GM19351 (cell line): ENCODE results near the gene EIF4E.
"Not testable (repeated sequence)": the region's sequence is repeated elsewhere in the genome, so short reads cannot be mapped to it uniquely, and the experiment has no call there.

ENCODE experiments used
- ATAC-seq: cut with Tn5 transposase; IDR thresholded peaks from one replicate; pipeline ENCODE4 v1.9.1; 2021; ENCODE audit warnings: mild to moderate bottlenecking, moderate library complexity; ENCODE audit not compliant: unreplicated experiment

Gene EIF4E

DNA sequence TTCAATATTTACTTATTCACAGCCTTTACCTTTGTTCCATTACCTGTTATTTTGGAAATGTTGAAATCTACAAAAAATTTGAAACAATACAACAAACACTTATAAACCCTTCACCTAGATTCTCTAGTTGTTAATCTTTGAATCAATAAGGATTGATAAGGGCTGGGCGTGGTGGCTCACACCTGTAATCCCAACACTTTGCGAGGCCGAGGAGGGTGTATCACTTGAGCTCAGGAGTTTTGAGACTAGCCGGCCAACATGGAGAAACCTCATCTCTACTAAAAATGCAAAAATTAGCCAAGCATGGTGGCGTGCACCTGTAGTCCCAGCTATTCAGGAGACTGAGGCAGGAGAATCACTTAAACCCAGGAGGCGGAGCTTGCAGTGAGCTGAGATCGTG, 5.9 kb upstream of the EIF4E start:
- not testable (repeated sequence) for ATAC-seq

DNA sequence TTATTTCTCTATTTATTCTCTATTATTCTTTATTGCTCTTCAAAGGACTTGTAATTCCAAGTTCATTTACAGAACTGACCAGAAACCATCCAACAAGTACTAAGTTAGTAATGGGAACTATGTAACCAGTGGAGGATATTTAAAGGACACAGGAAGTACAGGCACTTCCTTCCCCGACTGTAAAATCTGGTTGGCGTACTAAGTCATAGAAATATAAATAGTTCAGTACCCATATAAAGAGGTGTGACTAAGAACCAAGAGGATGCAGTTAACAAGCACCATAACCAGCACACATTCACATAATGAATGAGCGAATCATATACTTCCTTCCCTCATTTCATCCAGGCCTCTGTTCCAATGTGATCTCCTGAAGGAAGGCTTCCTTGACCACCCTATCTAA, 3.6 kb upstream of the EIF4E start:
- peak; percentile 20 for ATAC-seq

DNA sequence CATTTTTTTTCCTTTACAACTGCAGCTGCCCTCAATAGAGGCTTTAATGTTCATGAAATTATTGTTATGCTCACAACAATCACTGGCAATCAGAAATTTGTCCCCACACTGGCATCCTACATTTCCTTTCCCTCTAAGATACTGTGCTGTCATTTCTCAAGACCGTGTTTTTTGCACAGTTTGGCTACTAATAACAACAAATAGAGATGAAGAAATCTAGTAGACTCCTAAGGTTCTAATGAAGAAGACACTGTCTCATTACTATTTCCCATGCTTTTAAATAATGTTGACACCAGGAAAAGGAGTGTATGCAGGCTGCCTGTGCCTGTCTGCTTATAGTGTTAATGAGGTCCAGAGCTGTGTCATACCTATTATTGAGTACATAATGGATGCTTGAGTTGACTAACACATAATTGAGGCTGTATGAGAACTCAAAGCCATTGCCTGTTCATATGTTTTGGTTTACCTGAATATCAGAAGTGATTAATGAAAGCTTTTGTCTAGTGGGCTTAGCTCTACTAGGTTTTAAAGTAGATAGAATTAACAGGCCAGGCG, 1.5 kb upstream of the EIF4E start:
- ATAC-seq, result no peak

DNA sequence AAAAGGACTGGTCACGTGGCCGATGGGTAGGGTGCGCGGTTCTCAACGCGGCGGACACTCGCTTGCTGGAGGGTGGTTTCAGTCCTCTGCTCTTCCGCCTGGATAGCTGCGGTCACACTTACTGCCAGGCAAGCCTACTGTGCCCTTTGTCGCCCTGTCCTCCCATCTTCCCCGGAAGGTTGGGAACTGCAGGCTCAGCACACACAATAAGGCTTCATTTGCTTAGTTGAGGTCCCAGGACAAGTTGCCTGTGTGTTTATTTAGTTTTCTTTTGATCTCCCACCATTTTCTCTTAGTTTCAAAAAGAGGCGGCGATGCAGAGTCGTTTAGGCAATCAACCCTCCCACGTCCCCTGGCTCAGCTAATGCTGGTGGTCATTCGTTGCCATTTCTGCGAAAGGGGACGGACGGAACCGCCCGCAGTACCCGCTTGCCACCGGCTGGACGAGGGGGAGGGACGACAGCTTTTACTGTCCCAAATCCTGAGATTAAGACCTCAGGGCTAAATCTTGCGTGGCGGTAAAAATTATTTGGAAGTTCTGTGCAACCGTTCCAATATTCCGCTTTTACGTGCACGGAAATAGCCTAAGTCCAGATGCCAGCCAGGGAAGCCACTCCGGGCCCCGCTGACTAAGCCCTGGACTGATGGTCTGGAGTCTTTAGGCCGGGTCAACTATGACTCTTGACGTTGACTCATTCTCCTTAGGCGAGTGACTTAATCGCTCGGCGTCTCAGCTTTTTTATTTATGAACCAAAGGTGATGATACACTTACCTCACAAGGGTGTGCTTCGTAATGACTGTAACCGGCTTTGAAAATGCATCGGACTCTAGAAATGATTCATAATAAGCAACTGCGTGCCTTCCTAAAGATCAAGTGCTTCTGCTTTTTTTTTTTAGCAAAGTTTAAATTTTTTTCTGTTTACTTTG, 671 bp upstream of the EIF4E start:
- peak; percentile 51 for ATAC-seq

GRCh38 chr4:98928131-98928504, 815 bp downstream of the EIF4E start:
- peak; percentile 31 for ATAC-seq

DNA sequence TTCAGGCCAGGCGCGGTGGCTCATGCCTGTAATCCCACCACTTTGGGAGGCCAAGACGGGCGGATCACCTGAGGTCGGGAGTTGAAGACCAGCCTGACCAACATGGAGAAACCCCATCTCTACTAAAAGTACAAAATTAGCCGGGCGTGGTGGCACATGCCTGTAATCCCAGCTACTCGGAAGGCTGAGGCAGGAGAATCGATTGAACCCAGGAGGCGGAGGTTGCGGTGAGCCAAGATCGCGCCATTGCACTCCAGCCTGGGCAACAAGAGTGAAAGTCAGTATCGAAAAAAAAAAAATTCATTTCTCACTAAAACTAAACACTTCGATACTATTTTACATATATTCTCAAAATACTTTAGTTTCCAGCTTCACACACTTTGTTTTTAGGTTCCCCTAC, 2.7 kb downstream of the EIF4E start:
- not testable (repeated sequence) for ATAC-seq

DNA sequence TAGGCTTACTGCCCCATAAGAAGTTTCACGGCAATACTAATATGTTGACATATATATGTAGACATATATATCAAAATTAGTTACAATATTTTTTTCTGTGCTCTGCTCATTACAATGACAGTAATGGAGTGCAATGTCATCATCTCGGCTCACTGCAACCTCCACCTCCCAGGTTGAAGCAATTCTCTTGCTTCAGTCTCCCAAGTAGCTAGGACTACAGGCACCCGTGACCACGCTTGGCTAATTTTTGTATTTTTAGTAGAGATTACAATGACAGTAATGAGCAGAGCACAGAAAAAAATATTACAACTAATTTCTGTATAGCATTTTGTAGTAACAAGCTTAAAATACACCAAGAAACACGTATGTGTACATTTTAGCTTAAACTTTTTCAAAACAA, 7.6 kb downstream of the EIF4E start:
- no peak for ATAC-seq

- no peak for ATAC-seq
These were observed 8.9 kb downstream of the EIF4E start for GRCh38 chr4:98919996-98920395.

DNA sequence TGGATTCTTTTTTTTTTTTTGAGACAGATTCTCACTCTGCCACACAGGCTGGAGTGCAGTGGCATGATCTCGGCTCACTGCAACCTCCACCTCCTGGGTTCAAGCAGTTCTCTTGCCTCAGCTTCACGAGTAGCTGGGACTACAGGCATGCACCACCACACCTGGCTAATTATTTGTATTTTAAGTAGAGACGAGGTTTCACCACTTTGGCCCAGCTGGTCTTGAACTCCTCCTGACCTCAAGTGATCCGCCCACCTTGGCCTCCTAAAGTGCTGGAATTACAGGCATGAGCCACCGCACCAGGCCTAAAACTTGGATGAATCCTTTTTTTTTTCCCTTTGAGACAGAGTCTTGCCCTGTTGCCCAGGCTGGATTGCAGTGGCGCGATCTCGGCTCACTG, 18.2 kb downstream of the EIF4E start:
- not testable (repeated sequence) for ATAC-seq

DNA sequence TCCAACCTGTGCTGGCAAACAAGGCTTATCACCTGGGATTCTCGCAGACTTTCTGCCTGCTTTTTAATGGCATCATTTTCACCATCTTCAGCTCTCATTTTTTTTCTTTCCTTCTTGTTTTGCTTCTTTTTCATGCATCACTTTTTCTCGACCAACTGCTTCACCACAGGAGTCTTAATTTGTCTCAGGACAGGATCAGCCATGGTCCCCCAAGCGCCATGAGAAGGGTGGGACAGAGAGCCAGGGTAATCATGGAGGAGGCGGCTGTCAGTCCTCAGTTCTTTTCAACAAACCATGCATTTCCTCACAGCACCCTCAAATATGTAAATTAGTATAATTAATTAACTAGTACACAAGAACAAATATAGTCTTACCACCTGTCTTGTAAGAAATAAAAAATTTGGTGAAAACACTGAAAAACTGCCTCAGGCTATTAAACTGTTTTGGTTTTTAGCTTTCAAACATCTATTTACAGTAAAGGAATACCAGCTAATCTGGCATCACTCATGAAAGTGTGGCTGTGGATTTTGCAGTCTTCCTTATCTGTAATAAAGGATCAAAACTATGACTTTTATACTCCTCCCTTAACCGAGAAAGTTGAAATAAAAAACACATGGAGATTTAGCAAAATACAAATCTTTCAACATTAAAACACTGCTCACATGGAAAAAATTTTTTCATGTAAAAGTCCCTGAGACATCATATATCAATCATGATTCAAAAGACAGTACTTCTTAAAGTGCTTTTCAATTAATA, 19.1 kb downstream of the EIF4E start:
- ATAC-seq, result no peak

DNA sequence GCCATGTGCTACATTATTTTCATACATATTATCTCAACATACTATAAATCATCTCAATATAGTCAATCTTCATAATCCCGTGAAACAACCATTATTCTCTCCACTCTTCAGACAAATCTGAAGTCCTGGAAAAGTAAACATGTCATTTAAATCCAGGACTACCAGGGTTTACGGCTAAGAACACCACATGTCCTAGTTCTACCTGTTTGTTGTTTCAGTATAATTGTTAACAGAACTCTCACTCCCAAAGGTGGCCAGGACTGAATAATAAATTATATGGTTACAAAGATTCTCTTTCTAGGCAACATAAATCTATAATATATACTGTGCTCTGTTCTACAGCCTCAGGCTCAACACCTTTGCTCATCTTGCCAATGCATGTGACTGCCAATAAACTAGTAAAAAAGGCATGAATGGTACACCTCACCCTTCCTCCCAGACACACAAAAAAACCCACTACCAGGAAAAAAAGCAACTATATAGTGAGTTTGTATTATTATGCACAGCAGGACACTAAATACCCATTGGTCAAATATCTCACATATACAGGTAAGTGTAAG, 20.1 kb downstream of the EIF4E start:
- ATAC-seq, result no peak

DNA sequence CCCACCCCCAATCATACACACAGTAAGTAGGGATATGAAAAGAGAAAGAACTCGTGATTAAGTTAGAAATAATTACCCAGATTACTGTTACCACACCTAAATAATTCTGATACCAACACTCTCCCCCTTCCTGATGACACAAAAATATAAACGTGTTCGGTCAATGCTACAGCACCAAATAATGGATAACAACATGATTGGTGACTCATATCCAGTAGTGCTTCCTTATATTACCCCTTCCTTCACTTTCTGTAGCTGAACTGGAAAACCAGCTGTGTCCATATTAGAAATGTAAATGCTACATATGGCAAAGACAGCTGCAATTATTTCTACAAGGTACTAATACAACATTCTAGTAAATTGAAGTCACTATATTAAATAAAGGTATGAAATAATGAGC, 20.8 kb downstream of the EIF4E start:
- no peak for ATAC-seq

GRCh38 chr4:98905839-98906238, 23.1 kb downstream of the EIF4E start:
- ATAC-seq, result no peak

- no peak for ATAC-seq
These were observed 23.6 kb downstream of the EIF4E start for GRCh38 chr4:98905297-98905696.

DNA sequence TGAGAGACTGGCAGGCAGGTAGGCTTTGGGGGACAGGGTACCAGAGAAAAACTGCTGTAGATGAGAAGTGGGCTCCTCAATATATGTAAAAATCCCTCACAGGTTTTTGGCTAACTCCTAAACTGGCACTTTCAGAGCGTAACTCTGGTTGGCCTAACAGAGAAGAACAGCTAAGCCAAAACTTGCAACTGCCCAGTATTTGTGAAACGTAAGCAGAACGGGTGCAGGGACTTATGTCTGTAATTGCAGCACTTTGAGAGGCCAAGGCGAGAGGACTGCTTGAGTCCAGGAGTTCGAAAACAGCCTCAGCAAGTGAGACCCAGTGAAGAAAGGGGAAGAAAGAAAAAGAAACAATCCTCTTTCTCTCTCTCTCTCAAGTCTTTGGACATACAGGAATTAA, 25.0 kb downstream of the EIF4E start:
- no peak for ATAC-seq

- no peak for ATAC-seq
These were observed 25.4 kb downstream of the EIF4E start for GRCh38 chr4:98903561-98903960.

- ATAC-seq, result no peak
These were observed 29.7 kb downstream of the EIF4E start for GRCh38 chr4:98899277-98899676.

DNA sequence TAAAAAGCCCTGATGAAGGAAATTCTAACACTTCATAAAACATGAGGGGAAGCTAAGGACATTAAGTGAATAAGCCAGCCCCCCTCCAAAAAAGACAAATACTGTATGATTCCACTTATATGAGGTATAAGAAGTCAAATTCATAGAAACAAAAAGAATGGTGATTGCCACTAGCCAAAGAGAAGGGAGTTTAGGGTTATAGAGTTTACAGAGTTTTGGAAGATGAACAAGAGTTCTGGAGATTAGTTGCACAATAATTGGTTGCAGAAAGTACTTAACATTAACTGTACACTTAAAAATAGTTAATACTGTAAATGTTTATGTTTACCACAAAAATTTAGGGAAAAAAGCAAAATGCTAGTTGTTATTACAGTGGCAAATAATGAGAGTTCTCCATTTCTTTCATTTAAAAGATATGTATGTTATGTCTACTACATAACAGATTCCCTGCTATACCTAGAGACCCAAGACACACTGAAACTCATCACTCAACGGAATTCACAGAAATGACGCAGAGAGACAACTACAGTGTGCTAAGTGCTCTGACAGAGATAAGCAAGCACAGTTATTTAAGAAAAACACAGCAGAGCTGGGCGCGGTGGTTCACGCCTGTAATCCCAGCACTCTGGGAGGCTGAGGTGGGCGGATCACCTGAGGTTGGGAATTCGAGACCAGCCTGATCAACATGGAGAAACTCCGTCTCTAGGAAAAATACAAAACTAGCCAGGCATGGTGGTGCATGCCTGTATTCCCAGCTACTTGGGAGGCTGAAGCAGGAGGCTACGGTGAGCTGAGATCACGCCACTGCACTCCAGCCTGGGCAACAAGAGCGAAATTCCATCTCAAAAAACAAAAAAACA, 37.2 kb downstream of the EIF4E start:
- ATAC-seq, result no peak

GRCh38 chr4:98890702-98891455, 38.1 kb downstream of the EIF4E start:
- no peak for ATAC-seq

GRCh38 chr4:98887145-98887544, 41.8 kb downstream of the EIF4E start:
- no peak for ATAC-seq
